NCI-H2196 (cell line): ENCODE measurements around the gene TOX2.

Source experiments
- DNase-seq: peaks from one replicate; lab custom pipeline; 2025; ENCODE audit not compliant: unreplicated experiment; lab: John Stamatoyannopoulos, UW

TOX2 gene

DNA sequence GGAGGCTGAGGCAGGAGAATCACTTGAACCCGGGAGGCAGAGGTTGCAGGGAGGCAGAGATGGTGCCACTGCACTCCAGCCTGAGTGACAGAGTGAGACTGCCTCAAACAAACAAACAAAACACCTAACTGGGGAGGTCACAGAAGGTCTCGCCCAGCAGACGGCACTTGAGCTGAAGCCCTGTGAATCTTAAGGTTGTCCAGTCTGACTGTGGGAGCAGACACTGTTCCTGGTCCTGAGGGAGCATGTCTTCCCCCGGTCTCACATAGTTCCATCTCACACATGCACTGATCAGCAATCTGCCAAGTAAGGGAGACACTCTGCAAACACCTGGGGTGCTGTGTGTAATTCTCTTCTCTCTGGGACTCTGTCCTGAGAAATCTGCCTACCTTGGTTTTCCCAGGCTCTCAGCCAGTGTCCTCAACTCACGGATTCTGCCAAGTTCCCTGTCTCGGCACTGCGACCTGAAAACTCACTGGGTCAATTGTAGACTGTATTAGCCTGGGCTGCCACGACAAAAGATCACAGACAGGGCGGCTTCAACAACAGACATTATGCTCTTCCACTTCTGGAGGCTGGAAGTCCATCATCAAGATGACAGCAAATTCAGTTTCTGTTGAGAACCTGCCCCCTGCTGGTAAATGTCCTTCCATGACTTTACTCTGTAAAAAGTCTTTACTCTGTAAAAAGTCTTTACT lies 178.0 kb downstream of the TOX2 start:
- DNase-seq = peak; percentile 46

DNA sequence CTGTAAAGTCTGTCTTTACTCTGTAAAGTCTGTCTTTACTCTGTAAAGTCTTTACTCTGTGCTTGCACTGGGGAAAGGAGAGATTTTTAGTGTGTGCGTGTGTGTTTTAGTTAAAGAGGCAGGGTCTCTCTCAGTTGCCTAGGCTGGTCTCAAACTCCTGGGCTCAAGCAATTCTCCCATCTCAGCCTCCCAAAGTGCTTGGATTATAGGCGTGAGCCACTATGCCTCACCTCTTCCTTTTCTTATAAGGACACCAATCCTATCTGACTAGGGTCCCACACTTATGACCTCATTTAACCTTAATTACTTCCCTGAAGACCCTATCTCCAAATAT lies 178.6 kb downstream of the TOX2 start:
- DNase-seq = no peak

DNA sequence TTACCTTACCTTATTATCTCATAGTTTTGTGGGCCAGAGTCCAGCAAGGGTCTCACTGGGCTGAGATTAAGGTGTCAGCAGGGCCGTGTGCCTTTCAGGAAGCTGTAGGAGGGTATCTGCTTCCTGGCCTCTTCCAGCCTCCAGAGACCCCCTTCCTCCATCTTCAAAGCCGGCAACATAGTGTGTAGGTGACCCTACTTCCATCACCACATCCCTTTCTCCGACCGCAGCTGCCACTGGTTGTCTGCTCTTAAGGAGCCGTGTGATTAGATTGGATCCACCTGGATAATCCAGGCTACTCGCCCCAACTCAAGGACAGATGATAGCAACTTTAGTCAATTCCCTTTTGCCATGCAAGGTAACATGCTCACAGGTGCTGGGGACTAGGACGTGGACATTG lies 181.2 kb downstream of the TOX2 start:
- no peak for DNase-seq

DNA sequence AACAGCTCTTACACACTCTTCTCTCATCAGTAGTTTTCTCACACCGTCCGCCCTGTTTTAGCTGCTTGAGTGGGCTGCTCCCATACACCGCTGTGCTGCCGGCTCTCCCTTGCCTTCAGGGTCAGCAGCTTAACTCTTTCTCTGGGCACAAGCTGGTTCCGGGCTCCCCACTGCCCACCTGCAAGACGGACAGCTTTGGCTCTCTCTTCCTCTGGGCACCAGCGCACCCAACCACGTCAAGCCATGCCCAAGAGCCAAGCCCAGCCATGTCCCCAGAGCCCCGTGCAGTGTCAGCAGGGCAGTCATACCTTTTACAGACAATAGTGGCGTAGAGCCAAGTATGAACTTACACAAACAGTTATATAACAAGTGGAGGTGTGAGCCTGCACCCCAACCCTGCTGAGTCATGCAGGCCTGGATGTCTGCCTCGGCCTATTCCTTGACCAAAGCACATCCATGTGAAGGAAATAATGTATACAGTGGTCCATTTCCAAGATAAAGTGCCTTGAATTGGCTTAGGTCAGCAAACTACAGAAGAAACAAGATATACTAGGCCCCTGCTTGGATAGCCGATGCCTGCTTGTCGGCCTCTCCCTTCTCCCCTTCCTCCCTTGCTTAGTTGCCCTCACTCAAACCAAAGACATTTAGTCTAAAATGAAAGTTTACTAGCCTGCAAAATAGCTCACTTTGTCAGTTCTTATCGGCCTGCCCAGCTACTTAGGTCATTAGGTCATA lies 183.0 kb downstream of the TOX2 start:
- no peak for DNase-seq

DNA sequence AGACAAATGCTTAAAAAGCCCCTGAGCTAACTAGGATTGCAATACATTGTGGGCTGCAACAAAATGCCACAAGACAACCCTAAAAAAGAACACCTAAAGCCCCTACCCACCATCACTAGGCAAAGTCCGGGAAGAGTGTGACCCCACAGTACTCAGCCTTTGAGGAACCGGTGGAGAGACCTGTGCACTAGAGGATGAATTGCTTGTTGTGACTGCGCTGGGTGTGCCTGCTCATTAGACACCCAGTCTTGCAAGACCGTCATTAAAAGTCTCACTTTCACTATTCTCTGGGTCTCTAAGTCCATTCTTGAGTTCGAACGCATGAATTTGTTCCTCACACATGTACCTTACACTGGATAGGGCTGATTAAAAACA lies 183.6 kb downstream of the TOX2 start:
- no peak for DNase-seq

DNA sequence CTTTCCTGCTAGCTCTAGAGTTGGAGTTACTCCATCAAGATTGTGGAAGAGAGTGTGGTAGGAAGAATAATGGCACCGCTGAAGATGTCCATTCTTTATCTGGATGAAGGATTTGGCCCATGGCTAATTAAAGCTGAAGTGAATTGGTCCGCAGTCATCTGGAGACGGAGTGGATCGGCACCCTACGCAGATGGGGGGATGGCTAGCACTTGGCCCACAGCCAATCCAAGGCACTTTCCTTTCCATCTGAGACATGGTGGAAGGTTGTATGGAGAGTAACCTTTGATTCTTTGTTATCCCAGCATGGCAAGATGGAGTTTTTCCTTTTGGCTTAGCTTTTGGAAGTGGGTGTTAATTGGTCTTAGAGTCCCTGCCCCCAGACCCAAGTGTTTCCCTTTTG lies 184.0 kb downstream of the TOX2 start:
- DNase-seq = no peak

DNA sequence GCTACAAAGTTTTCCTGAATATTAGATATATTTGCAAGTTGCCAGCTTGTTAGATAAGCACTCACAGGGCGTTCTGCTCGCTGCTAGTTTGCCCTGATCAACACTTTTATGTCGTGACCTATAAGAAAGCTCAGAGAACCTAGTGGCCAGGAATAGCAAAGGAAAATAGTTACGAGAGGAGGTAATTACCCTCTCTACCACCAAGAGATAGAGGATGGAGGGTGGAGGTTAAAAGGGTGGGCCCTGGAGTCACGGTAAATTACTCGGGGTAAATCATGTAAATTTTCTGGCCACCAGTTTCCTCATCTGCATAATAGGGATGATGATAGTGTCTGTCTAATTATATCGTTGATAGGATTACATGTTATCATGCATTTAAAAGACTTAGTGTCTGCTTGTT lies 185.2 kb downstream of the TOX2 start:
- DNase-seq = no peak

DNA sequence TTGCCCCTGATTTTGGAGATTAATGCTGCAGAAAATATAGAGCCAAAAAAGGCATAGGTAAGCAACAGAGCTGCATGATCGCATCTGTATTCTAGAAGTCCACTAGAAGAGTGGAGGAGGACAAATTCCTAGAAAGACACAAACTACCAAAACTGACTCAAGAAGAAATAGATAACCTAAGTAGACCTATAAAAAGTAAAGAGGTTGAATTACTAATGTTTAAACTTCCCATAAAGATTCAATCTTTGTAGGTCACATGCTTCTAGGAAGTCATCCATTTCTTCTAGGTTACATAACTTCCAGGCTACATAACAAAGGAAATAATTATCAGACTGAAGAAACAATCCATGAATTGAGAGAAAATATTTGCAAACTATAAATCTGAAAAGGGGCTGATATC lies 187.9 kb downstream of the TOX2 start:
- DNase-seq = no peak

DNA sequence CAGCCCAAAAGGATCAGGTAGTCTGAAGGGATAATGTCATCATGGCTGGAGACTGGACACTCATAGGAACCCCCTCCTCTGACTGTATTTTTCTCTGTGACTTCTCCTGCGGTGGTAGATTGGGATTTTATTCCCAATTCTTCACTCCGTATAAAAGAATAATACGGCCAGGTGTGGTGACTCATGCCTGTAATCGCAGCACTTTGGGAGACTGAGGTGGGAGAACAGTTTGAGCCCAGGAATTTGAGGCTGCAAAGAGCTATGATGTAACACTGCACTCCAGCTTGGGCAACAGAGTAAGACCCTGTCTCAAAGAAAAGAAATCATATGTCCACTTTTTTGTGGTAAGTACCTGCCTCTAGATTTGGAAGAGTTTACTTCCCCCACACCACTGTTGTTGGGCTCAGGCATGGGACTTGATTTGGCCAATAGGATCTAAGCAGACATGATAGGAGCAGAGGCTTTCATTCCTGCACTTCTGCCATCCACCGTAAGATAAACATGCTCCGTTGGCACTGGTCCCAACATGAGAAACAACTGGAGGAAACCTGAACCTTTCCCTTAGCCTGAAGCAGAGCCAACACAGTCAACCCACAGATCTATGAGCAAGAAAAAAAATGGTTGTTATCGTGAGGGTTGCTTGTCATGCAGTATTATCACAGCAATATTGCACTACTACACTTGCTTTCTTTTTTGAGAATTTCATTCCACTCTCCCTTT lies 190.3 kb downstream of the TOX2 start:
- peak; percentile 78 for DNase-seq

DNA sequence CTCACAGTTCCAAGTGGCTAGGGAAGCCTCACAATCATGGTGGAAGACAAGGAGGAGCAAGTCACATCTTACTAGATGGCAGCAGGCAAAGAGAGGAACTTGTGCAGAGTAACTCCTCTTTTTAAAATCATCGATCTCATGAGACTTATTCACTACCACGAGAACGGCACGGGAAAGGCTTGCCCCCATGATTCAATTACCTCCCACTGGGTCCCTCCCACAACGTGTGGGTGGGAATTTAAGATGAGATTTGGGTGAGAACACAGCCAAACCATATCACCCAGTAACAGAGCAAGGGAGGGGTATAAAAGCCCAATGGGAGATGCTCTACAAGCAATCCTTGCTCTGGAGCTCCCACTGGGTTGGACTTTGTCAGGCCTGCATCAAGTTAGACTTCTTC lies 192.0 kb downstream of the TOX2 start:
- DNase-seq = no peak

DNA sequence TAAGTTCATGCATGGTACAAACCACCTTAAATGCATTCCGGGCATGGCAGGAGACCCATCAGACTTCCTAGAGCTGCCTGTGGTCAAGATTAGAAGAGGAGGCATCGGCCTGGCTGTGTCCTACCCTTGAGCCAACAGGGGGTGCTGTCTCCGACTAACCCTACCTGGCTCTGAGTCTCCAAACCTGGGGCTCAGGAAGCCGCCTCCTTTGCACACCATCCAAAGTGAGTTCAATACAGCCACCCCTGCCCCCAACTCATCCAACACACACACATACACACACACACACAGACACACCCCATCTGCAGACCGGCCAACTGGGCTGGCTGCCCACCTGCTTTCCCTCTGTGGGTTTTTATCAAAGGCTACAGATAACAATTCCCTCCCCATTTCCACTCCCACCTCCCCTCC lies 195.3 kb downstream of the TOX2 start:
- DNase-seq = no peak

DNA sequence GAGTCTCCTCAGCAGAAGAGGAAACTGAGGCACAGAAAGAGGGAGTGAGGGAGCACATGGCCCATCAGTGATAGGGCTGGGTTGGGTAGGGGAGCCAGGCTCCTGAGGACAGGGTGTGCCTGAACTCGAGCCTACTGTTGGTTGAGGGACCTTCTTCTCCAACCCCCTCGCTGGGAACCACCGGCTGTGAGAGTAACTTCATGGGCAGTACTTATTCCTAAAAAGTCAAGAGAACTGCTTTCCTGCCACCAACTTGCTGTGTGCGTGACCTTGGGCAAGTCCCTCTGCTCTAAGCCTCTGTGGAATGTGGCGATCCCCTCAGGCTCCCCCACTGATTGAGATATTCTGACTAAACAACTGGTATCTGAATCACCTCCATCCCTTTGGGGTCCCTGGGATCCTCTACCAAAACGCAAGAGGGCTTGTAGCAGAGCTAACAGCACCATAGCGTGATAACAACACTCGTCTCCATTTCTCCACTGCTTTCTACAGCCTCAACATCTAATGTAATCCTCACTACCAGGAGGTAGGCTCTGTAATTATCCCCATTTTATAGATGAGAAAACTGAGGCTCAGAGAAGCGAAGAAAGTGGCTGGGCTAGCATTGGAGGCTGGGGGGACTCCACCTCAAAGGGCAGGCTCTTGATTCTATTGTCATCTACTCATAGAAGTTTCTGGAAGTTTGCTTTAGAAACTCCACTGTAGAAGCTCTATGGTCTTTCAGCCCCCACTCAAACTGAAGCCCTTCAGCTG lies 196.3 kb downstream of the TOX2 start:
- DNase-seq = no peak

DNA sequence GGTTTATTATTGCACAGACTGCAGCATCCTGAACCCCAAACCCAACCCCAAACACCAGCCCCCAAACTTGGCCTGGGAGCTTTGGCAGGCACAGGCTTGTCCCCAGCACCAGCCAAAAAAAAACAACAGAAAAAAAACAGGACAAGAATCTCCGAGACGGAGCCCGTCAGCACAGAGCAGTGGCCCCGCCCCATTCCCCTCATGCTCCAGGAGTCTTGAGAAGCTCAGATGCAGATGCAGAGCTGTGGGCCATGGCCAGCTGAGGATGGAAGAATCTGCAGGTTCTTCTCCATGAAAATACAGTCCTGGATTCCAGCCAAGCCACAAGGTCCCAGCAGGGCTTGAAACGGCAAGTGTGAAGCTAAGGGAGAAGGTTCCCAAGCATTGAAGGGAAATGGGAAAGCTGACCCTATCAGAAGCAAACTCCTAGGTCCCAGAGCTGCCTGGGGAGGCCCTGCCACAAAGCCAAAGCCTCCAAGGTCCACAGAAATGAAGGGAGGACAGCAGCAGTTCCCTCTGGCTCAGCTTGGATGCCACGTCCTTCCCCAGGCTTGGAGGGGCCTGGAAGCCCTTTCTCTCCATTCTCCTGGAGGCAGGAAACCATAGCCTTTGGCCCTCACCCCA lies 197.2 kb downstream of the TOX2 start:
- no peak for DNase-seq

DNA sequence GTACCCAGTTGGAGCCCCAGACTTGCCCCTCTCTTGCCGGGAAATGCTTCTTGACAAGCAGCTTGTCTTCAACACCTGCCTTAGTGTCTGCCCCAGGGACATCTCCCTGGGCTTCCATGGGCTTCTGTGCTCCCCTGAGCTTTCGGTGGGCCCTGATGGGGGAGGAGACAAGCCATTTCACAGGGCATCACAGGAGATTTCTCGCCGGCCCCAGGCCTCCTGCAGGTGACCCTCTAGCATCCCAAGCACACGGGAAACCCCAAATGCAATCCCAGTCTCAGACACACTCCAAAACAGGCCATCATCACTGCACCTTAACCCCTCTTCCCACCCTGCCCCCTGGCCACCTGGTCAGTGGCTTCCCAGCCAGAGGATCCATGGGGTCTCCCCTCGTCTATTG lies 197.8 kb downstream of the TOX2 start:
- no peak for DNase-seq

DNA sequence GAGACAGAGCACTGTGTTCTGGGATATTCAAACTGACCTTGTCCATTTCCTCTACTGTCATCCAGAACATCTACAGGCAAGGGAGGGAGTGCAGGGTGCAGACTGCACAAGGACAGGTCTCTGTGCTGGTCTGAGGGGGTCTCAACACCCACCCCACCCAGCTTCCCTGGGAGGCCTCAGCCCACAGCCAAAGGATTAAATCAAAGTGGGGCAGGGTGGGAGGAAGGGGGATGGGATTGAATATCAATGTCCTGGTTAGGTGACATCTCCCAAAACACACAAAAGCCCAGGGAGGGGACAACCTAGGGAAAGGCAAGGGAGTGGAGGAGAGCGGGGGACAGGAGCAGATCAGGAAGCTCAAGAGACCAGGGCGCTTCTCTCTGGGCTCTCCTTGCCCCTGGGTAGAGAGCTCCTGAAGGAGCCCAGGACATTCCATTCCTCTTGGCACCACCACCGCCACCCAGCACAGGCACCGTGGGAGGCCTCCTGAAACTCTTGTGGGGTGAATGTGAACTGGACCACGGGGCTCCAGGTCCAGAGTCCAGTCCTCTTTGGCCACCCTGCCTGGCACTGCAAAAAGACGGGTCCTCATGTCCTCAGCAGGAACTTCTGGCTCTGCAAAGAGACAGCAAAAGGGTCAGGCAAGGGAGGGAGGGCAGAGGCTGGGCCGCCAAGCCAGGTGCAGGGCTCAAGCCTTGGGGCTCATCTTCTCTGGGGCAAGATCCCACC lies 198.4 kb downstream of the TOX2 start:
- no peak for DNase-seq

DNA sequence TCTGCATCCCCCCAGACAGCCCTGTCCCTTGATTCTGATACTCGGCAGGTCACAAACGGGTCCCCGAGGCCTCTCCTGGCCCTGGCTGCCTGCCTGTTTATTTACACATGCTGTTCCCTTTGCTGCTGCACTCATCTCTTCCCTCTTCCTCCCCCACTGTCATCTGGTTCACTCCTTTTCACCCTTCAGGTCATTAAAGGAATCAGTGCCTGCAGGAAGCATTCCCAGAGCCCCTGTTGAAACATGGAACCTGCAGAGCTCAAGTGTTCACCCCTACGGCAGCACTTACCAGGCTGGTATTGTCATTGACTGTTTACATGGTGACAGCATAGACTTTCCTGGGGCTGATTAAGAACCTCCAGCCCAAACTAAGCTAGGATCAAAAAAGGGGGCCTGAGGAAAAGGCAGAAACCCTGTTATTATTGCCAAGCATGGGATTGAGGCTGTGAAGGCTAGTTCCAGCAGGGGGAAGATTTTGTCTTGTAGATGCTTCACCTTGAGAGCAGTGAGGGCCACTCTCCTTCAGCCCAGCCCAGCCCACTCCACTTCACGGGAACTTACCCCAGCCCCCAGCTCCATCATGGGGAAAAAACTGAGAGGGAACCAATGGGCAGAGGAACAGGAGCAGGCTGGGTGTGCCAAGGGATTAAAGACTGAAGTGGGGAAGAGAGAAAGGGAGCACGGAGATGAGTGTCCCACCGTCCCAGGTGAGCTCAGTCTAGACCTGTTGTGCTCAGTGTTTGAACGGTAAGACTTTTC lies 199.1 kb downstream of the TOX2 start:
- DNase-seq = no peak

DNA sequence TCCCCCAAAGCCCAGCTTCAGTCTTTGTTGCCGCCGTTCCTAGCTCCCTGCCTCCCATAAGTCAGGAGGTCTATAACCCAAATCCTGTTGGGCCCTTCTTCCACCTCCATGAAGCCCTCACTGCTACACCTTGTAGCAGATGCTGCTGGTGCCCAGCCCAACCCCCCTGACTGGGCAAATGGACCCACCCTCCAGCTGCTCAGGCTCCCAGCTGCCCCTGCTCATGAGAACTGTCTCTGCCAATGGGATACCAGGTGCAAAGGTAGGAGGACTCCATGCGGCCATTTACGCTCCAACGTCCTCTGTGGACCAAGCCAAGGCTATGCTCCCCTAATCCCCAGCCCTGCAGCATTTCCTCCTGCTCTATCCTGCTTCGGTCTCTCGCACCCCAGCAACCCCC lies 200.5 kb downstream of the TOX2 start:
- DNase-seq = no peak

DNA sequence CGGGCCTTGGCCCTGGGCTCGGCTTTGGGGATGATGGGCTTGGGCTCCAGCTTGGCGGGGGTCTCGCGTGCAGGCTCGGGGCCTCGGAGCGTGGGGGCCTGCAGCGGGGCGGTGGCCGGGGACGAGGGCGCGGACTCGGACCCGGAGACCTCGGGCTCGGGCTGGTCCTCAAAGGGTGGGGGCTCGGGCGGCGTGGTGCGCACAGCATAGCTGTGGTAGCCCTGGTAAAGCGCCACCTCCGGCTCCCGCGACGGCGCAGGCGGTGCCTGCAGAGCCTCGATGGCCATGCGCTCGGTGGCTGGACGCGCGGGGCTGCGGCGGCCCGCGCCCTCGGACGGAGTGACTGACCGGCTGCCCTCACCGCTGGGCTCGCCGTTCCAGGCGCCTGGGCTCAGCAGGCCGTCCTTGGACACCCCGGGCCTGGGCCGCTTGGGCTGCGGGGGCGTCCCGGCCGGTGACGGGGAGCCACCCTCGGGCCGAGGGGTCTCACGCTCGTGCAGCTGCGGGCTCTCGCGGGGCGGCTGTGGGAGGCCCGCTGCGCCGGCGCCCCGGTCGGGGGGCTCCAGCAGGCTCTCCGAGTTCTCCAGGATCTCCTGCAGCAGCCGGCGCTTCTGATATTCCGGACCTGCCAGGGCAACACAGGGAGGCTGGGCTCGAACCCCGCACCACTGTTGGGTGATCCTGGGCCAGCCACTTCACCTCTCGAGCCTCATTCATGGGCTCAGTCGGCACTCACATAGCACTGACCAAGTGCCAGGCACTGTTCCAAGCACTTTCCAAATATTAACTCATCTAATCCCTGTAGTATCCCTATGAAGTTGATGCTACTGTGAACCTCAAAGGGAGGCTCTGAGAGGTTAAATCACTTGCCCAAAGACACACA lies 201.4 kb downstream of the TOX2 start:
- no peak for DNase-seq
